ENCODE measurements around the gene DENND4A.
"Not testable (repeated sequence)": the region's sequence is repeated elsewhere in the genome, so short reads cannot be mapped to it uniquely, and the experiment has no call there.

DENND4A gene

DNA sequence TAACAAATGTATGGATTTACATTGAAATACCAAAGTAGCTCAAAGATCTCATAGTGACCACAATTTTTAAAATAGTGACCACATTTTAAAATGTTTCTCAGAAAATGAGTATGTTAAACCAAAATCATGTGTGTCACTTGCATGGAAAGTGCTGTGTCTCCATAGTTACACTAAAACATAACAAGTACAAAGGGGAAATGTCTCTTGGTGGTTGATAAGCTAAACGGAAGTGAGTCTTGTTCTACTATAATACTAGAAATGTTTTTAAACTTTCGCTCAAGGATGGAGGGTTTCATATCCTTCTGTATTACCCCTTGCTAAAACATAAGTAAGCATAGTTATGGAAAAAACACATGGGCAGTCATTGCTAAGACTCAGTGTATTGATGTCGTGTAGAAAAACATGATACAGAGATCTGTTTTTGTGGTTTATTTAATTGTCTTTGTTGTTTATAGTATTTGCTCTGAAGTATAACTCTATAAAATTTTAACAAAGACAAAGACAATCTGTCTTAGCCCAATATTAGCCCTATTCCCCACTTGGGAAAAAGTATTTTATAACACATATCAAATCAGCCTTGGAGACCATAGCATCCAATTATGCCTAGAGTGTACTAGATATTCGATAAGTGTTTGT is 27.0 kb upstream of the DENND4A start:
- no peak for DNase-seq

DNA sequence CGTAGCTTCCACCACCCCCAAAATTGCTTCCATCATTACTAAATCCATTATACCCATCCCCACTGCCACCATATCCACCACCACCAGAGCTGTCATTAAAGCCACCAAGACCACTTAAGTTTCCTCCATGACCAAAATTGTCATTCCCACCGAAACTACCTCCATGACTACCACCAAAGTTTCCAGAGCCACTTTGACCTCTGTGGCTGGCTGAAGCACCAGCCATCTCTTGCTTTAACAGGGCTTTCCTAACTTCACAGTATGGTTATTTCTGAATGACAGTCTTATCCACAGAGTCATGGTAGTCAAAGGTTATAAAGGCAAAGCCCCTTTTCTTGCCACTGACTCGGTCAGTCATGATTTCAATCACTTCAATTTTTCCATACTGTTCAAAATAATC is 24.3 kb upstream of the DENND4A start:
- no peak for DNase-seq

DNA sequence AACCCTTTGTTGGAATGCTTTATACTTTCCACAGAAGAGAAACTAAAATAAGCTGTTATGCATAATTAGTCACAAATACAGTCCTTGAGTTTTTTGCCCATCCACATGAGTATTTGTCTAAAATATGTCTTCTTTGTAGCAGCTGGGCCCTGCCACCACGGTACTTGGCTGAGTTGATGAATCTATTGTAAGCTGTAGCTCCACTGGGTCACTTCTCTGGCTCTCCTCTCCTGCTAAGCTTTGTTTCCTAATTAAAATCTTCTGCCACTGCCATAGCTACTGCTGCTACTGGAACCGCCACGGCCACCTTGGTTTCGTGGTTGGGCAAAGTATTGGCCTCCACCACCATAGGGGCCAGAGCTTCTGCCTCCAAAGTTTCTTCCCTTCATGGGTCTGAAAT is 23.9 kb upstream of the DENND4A start:
- DNase-seq: not testable (repeated sequence)

DNA sequence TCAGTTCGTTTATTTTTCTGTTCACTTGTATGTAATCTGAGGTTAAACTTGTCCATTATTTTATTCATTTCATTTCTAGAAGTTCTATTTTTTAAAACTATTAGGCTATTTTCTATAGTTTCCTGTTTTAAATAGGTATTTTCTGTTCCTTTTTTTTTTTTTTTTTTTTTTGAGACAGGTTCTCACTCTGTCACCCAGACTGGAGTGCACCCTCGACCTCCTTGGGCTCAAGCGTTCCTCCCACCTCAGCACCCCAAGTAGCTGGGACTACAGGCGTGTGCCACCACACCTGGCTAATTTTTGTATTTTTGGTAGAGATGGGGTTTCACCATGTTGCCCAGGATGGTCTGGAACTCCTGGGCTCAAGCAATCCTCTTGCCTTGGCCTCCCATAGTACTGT is 22.2 kb upstream of the DENND4A start:
- DNase-seq: not testable (repeated sequence)

- no peak for DNase-seq
These were observed 20.8 kb upstream of the DENND4A start for GRCh38 chr15:65812916-65813315.

DNA sequence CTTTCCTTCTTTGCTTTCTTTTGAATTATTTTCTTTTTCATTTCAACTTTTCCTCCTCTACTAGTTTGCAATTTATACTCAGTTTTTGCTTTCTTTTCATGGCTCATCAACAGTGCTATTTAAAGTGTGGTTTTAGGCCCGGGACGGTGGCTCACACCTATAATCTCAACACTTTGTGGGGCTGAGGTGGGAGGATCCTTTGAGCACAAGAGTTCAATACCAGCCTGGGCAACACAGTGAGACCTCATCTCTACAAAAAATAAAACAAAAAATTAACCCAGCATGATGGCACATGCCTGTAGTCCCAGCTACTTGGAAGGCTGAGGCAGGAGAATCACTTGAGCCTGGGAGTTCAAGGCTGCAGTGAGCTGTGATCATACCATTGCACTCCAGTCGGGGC is 20.4 kb upstream of the DENND4A start:
- DNase-seq: no peak

DNA sequence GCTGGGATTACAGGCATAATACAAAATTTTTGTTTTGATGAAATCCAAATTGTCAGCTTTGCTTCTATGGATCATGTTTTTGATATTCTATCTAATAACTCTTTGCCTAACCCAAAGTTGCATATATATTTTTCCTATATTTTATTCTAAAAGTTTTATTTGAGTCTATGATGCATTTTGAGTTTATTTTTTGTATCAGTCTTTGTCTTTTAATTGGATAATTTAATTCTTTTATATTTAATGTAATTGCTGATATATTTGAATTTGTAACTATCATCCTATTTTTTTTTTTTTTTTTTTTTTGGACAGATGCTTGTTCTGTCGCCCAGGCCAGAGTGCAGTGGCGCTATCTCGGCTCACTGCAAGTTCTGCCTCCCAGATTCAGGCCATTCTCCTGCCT is 19.7 kb upstream of the DENND4A start:
- DNase-seq: no peak

DNA sequence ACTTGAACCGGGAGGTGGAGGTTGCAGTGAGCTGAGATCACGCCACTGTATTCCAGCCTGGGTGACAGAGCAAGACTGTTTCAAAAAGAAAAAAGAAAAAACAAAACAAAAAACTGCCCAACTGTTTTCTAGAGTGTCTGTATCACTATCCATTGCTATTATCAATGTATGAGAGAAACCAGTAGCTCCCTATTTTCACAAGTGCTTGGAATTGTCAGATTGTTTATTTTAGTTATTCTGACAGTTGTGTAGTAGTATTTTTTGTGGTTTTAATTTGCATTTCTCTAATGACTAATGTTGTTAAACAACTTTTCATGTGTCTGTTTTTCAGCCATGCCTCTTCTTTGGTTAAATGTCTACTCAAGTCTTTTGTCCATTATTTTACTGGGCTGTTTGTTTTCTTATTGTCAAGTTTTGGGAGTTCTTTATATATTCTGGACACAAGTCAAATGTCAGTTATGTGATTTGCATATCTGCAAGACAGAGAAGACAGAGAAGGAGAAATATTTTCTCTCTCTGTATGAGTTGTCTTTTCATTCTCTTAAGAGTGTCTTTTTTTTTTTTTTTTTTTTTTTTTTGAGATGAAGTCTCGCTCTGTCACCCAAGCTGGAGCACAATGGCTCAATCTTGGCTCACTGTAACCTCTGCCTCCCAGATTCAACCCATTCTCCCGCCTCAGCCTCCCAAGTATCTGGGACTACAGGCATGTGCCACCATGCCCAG is 19.1 kb upstream of the DENND4A start:
- not testable (repeated sequence) for DNase-seq

GRCh38 chr15:65806397-65806796 is 14.3 kb upstream of the DENND4A start:
- no peak for DNase-seq

- DNase-seq: no peak
These were observed 13.1 kb upstream of the DENND4A start for GRCh38 chr15:65805019-65805745.

GRCh38 chr15:65804252-65804931 is 12.3 kb upstream of the DENND4A start:
- no peak for DNase-seq

GRCh38 chr15:65801229-65801805 is 9.2 kb upstream of the DENND4A start:
- DNase-seq: no peak

GRCh38 chr15:65796610-65797078 is 4.6 kb upstream of the DENND4A start:
- no peak for DNase-seq

- no peak for DNase-seq
These were observed 3.6 kb upstream of the DENND4A start for GRCh38 chr15:65795663-65796216.

DNA sequence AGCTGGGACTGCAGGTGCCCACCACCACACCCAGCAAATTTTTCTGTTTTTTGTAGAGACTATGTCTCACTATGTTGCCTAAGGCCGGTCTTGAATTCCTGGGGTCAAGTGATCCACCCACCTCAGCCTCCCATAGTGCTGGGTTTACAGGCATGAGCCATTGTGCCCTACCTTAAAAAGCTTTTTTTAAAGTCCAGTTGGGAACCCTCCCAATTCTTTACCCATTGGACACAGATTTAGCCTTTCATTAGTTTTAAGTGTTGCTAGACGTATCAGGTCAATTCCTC is 1.7 kb upstream of the DENND4A start:
- no peak for DNase-seq

DNA sequence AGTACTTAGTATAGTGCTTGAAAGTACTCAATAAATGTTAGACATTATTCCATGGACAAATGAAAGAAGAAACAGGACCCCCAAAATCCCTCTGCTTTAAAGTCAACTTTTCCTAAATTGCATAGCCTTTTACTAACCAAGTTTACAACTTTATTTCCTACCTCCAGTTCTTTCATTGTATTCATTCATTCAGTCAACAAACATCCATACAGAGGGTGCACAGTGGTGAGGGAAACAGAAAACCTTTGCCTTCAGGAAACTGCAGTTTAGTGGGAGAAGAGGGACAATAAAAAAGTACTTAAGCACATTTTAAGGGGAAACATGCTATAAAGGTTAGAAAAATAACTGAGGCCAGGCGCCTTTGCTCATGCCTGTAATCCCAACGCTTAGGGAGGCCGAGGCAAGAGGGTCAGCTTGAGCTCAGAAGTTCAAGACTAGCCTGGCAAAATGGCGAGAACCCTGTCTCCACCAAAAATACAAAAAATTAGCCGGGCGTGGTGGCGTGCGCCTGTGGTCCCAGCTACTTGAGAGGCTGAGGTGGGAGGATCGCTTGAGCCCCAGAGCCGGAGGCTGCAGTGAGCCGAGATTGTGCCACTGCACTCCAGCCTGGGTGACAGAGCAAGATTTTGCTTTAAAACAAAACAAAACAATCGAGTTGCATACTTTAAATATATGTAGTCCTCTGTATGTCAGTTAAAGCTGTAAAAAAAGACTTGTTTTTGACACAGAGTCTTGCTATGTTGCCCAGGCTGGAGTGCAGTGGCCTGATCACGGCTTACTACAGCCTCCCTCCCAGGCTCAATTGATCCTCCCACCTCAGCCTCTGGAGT is 1.1 kb upstream of the DENND4A start:
- no peak for DNase-seq

DNA sequence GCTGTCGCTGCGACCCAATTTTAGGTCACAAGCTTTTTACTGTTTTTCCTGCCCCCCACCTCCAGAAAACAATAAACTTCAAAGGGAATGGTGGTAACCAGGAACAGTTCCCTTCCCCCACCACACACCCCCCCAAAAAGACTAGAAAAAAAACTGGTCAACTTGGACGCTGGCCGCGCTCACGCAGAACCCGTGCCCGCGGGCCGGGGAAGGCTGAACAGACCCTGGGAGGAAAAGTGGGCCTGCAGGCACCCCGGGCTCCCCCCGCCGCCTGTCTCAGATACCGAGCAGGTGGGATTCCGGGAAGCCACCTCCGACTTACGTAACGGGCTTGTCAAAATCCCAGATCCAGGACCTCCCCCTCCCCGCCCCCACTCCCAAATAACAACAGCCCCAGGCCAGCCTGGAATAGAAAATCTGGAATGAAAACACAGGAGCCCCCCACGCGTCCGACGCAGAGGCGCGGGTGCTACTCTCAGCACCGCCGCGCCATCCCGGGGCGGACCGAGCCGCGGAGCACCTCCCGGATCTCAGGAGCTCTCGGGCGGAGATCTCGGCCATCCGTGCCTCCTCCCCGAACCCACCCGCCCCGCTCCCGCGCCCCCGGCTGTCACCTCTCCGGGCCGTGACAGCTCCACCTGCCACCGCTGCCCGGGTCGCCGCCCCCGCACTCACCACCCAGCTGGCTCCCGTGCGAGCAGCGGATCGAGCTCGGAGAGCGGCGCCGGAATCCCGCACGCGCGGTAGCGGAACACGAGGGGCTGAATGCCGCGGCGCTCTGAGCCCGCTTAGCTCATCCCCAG is 557 bp downstream of the DENND4A start:
- peak; percentile 84 to 90 for DNase-seq

DNA sequence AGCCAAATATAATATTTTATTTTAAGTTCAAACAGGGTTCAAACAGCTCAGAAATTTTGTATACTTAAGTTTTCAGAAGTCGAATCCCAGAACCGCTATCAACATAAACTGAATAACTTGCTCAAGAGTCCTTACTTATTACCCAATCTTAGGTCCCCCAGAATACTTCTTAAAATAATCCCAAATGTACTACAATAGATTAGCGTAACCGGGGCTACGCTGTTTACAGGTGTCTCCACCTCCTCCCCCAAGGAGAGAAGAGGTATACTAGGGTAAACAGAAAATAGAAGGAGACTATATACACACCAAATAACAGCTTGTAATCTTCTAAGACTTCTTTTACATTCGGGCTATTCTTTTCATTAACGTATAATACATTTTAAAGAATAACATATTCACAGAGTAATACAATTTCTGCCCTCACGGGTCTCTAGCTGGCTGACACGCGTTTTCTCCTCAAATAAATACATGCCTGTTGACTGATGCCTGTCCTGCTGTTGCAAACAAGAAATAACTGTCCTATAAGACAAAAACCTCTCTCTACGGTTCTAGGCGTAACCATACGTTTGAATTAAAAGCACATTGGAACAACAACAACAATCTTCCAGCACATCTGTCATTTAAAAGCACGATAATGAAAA is 1.3 kb downstream of the DENND4A start:
- peak in 1 of 2 experiments; percentile 9 for DNase-seq

DNA sequence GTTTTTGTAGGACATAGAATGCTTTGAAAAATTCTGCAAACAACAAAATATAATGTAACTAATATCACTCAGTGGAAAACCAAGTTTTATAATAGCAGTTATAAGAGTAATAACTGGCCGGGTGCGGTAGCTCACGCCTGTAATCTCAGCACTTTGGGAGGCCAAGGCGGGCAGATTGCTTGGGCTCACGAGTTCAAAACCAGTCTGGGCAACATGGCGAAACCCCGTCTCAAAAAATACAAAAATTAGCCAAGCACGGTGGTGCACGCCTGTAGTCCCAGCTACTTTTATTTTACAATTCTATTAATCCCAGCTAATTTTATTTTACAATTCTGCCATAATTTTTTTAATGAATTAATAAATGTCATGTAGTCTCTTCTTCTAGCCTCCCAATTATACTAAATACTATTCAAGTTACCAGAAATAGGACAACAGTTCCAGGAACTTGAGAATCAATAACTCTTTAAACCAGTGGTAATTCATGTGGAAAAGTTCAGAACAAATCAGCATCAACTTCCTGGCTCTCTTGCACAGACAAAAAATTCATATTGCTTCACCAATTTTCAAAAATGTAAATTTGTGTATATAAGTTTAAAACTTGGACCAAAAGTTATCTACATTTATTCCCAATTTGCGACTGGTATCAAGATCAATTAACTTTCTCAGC is 2.2 kb downstream of the DENND4A start:
- no peak for DNase-seq

DNA sequence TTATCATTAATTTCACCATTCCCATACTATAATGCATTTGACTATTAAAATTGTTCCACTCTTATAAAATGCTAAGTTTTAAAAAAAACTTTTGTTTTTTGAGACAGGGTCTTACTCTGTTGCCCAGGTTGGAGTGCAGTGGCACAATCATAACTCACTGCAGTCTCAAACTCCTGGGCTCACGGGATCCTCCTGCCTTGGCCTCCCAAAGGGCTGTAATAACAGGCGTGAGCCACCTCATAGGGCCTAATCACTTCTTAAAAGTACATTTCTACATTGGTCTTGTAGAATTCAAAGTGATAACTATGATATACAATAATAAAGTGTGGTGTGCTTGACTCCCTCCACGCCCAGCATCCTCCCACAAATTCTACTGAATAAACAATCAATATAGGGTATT is 3.0 kb downstream of the DENND4A start:
- DNase-seq: no peak

Measured in SHP77 (cell line).